Measurements from ENCODE around the gene ZFYVE27.

DNA sequence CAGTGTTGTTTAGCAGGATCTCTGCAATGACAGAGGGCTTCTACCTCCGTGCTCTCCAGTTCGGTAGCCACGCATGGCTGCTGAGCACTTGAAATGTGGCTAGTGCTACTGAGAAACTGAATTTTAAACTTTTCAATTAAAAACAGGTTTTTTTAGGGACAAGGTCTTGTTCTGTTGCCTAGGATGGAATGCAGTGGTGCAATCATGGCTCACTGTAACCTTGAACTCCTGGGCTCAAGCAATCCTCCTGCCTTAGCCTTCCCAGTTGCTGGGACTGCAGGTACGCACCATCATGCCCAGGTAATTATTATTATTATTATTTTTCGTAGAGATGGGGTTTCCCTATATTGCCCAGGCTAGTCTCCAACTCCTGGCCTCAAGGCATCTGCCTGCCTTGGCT, 48.3 kb downstream of the ZFYVE27 start:
- TF ChIP-seq, protein P1, sequence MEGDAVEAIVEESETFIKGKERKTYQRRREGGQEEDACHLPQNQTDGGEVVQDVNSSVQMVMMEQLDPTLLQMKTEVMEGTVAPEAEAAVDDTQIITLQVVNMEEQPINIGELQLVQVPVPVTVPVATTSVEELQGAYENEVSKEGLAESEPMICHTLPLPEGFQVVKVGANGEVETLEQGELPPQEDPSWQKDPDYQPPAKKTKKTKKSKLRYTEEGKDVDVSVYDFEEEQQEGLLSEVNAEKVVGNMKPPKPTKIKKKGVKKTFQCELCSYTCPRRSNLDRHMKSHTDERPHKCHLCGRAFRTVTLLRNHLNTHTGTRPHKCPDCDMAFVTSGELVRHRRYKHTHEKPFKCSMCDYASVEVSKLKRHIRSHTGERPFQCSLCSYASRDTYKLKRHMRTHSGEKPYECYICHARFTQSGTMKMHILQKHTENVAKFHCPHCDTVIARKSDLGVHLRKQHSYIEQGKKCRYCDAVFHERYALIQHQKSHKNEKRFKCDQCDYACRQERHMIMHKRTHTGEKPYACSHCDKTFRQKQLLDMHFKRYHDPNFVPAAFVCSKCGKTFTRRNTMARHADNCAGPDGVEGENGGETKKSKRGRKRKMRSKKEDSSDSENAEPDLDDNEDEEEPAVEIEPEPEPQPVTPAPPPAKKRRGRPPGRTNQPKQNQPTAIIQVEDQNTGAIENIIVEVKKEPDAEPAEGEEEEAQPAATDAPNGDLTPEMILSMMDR (conservative IDR thresholded peaks at IDR 0.05) = no peak
- TF ChIP-seq ZFX (IDR thresholded peaks at IDR 0.05) = no peak
